SK-N-SH (cell line): ENCODE data around the gene FDXR.

Experiments used
- CHD2 ChIP-seq: fragments of 150-350 bp; IDR thresholded peaks from 2 replicates; pipeline ENCODE4 v1.6.1; 2018; ENCODE audit warnings: low read length; ENCODE audit not compliant: partially characterized antibody
- CTCF ChIP-seq: fragments of 200-600 bp; sonication (generic); IDR thresholded peaks from 2 replicates; pipeline ENCODE4 v1.6.1; 2017; ENCODE audit warnings: antibody characterized with exemption, mild to moderate bottlenecking, moderate library complexity
- EZH2phosphoT487 ChIP-seq: fragments of 200-600 bp; sonication (generic); IDR thresholded peaks from 2 replicates; pipeline ENCODE4 v1.6.1; 2017; ENCODE audit warnings: low read depth, mixed run types, mild to moderate bottlenecking, antibody characterized with exemption, moderate library complexity, borderline replicate concordance
- GATA2 ChIP-seq: sonication (generic); formaldehyde crosslinking; IDR thresholded peaks from 2 replicates; pipeline ENCODE4 v1.5.0; 2020; ENCODE audit warnings: mild to moderate bottlenecking, missing genetic modification reagents
- IRF3 ChIP-seq: fragments of 150-350 bp; IDR thresholded peaks from 2 replicates; pipeline ENCODE4 v1.6.1; 2016; ENCODE audit warnings: mild to moderate bottlenecking, low read depth, low read length
- MXI1 ChIP-seq: IDR thresholded peaks from 2 replicates; pipeline ENCODE4 v1.6.1; 2012; ENCODE audit warnings: mild to moderate bottlenecking, low read depth, low read length, improper control_type of control experiment
- NFIC ChIP-seq: IDR thresholded peaks from 2 replicates; pipeline ENCODE4 v1.4.0; 2012; ENCODE audit warnings: borderline replicate concordance
- PBX3 ChIP-seq: IDR thresholded peaks from 2 replicates; pipeline ENCODE4; 2012
- POLR2AphosphoS5 ChIP-seq: IDR thresholded peaks from 2 replicates; pipeline ENCODE4 v1.6.1; 2012; ENCODE audit warnings: low read depth, low read length
- RFX5 ChIP-seq: IDR thresholded peaks from 2 replicates; pipeline ENCODE4 v1.6.1; 2012; ENCODE audit warnings: mild to moderate bottlenecking, improper control_type of control experiment, low read length
- TAF1 ChIP-seq: IDR thresholded peaks from 2 replicates; pipeline ENCODE4 v1.6.1; 2012; ENCODE audit warnings: low read depth, mild to moderate bottlenecking, low read length, moderate library complexity, borderline replicate concordance
- YY1 ChIP-seq: IDR thresholded peaks from 2 replicates; pipeline ENCODE4 v1.4.0; 2012; ENCODE audit warnings: low read depth, mild to moderate bottlenecking

- TF ChIP-seq CHD2 (no peak), POLR2AphosphoS5 (no peak), CTCF (no peak), MXI1 (no peak), EZH2phosphoT487 (no peak), RFX5 (no peak), GATA2 (CRISPR knock-in tag) (no peak), YY1 (no peak), IRF3 (no peak), PBX3 (no peak), TAF1 (no peak), NFIC (no peak)
Observed at GRCh38 chr17:74846621-74847020, 26.2 kb downstream of the FDXR start.
